Hematopoietic multipotent progenitor cell treated with erythropoietin and hydrocortisone succinate and interleukin-3 and kit ligand, for 6 days (in vitro differentiated cells): Measurements from ENCODE around the gene P4HA3.

Experiments used
- DNase-seq: peaks from one replicate; pipeline ENCODE4 v3.0.0-alpha.2; 2015

P4HA3 gene

GRCh38 chr11:74316772-74317505, 5.5 kb upstream of the P4HA3 start:
- no peak for DNase-seq

- no peak for DNase-seq
These were observed 886 bp upstream of the P4HA3 start for GRCh38 chr11:74312326-74312725.

DNA sequence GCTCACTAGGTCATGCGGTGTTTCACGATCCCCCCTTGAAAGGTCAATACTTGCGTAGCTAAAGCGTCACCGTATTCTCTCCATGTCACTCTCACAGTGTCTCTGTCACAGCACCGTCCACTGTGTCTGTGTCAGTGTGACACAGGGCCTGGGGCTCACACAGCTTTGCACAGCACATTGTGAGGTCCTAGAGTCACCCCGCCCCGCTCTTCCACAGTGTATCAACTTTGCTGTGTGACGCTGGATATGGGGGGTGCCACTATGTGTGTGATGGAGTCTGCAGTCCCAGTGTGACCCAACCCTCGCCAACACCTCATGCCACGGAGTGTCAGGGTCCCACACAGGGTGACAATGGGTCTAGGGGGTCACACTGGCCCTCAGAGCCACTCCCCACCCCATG, 583 bp downstream of the P4HA3 start:
- DNase-seq = no peak

DNA sequence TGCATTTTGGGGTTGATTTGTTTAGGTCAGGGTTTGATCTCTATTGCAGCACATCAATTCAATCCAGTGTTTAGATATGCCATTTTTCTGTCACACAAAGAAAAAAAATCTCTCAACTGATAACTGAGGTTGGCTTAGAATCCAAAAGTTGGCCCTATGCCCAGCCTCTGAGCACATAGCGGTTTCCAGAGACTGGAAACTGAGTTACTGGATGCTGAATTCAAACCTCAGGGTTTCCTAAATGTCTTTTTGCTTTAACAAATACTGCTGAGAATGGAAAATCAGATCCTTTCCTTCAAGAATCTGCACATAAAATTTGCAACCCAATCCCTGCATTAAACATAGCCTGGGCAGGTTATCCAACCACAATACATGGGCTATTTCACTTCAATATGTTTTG, 4.0 kb downstream of the P4HA3 start:
- DNase-seq = peak; percentile 61

DNA sequence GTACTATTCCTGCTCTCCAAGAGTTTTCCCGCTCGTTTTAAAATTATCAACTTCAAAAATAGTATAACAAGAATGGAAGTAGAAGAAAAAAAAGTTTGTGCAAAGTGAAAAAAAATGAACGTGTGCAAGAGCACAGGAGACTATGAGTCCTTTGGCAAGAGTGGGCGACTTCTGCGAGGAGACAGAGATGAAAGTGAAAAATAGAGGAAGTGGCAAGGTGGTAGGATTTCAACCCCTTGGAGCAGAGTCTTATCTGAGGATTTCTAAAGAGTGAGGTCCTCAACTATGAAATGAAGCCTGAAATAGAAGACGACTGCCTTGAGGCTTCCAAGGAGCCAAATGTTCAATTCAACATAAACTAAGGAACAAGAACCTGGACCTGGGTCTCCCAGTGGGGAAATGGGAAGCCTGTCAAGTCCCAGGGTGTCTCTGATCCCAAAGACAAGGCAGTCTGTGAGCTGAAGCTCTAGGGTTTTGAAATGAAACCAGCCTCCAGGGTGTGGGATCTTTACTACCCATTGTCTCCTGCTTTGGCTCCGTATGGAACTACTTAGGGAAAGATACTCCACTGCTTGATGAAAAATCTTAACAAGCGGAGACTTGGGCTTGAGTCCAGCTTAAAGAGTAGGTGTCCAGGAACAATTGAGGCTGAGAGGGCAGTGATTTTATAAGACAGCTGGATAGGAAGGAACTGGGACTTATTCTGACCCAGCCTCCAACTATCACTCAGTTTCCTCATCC, 4.8 kb downstream of the P4HA3 start:
- DNase-seq = peak; percentile 26

- no peak for DNase-seq
These were observed 12.4 kb downstream of the P4HA3 start for GRCh38 chr11:74299015-74299414.

DNA sequence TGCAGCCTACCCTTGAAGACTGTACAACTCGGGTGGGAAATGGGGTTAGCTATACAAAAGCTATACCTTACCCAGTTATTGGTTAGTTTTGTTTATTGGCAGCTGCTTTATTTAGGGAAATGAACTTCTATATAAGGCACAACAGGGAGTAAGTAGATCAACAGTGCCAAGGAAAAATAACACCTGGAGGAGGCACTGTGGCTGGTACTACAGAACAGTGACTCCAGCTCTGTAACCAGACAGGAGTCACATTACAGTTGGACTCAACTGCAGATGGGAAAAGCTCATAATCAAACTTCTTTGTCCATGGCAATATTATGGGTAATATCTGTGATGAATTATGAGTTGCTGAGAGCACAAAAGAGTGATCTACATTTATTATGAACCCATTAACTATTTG, 14.0 kb downstream of the P4HA3 start:
- DNase-seq = no peak

DNA sequence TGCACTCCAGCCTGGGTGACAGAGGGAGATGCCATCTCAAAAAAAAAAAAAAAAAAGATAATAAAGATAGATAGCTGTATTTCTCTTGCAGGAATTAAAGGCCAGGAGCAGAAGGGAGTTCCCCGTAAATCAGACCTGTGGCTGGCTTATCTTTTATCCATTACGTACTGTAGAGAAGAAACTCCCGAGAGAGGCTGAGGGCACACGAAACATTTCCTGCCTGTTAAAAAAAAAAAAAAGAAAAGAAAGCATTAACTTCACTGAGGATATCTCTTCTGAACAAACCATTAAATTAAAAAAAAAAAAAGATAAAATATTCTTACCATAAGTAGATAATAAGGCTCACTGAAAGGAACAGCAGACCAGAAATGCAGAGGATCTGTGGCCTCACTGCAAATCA, 22.5 kb downstream of the P4HA3 start:
- DNase-seq = peak; percentile 21

- DNase-seq = peak; percentile 46
These were observed 23.3 kb downstream of the P4HA3 start for GRCh38 chr11:74288161-74288560.

GRCh38 chr11:74284466-74284865, 27.0 kb downstream of the P4HA3 start:
- DNase-seq = no peak

DNA sequence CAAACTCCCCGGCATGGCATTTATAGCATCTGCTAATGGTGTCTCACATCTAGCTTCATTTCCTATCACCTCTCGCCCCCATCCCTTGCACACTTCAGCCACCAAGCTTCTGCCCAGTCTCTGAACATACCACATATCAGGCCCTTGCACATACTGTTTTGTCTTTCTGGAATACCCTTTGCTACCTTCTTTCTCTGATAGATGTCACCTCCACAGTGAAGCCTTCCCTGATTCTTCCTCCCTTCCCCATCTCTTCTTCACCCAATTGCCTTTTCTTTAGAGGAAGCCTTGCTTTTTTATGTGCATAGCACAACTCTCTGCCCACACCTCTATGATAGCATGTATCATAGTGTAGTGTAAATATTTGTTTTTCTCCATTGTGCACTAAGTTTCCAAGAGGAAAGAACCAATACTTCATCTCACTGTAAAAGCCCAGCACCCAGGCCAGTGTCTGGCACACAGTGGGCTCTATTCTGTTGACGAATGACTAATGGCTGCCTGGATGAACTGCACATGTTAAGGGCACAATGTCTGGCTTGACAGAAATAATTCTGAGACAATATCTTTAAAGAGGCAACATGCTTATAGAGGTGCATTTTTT, 27.8 kb downstream of the P4HA3 start:
- DNase-seq = no peak

- peak; percentile 8 for DNase-seq
These were observed 28.5 kb downstream of the P4HA3 start for GRCh38 chr11:74282914-74283371.

GRCh38 chr11:74282421-74282820, 29.0 kb downstream of the P4HA3 start:
- DNase-seq = no peak

- no peak for DNase-seq
These were observed 30.9 kb downstream of the P4HA3 start for GRCh38 chr11:74280494-74280893.

- no peak for DNase-seq
These were observed 32.2 kb downstream of the P4HA3 start for GRCh38 chr11:74279256-74279655.

DNA sequence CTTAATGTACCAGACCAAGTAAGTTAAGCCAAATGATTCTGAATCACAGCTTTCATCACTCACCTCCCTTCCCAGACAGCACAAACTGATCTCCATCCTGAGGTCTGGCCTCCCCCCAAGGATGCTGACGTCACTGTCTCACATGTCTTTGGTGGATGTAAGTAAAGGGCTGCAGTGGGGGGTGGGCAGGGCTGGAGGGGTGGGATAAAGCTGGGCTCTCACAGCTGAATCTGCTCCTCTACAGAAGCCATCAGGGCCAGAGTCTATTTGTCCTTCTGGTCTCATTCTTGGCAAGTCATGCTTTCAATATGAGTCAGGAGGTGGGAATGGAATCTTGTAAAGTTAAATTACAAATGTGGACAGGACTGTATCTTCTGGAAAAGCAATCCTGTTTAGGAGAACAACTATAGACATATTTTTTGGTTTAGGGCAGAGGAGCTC, 32.7 kb downstream of the P4HA3 start:
- no peak for DNase-seq

GRCh38 chr11:74278103-74278502, 33.3 kb downstream of the P4HA3 start:
- DNase-seq = no peak

- no peak for DNase-seq
These were observed 34.9 kb downstream of the P4HA3 start for GRCh38 chr11:74276581-74276980.

GRCh38 chr11:74272276-74272675, 39.2 kb downstream of the P4HA3 start:
- DNase-seq = no peak

DNA sequence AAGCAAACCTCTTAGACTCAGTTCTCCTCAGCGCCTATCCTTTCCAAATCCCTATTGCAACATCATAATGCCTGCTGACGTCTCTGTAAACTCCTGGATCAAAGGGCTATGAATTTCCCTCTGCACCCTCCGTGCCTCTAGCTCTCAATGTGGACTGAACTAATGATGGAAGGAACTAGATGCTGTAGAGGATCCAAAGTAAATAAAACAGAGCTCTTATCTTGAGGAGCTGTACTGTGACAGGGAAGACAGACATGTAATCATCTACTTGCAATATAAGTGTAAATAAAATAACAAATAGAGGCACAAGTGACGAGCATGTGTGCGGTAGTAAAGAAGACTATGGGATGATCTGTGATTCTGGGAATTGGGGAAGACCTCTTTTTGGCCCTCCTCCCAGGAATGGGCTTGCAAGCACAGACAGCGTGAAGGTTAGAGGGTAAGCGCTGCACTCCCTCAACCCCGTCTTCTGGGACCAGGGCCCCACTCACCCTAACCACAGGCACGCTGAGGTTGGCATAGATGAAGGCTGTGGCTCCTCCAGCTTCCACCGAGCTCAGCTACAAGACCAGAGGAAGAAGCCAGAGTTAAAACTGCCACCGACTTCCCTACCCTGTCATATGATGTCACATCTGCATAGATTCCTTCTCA, 42.2 kb downstream of the P4HA3 start:
- peak; percentile 28 for DNase-seq

DNA sequence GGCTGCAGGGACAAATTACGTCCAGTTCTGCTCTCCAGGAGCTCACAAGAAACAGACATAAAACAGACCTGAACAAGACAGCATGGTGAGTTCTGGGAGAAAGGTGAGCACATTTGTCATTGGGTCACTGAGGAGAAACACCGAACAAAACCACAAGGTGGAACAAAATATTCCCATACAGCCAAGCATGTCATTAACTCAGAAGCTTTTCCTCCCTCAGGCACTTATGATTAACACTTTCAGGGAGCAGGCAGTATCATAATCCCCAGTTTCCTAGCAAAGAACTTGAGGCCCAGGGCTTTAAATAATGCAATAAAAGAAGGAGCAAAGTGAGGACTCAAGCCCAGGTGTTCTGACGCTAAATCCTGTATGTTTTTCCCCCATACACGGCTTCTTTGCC, 43.0 kb downstream of the P4HA3 start:
- DNase-seq = no peak

GRCh38 chr11:74267014-74267413, 44.4 kb downstream of the P4HA3 start:
- no peak for DNase-seq

DNA sequence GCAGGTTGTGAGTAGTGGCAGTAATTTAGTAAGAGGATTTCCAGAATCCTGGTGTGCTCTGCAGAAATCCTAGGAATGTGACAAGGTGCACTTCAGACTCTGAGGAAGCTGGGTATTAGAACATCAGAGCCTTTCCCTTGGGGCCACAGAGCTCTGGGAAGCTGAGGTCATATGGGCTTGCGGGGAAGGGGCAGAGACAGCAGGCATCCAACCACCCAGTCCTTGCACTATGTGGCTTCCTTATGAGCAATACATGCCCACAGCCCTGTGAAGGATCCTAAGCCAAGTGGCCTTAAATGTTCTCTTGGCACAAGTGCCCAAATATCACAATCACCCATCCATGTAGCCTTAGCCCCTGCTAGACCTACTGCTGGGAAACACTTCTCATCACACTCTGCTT, 46.2 kb downstream of the P4HA3 start:
- DNase-seq = no peak
